Jurkat, Clone E6-1 (cell line): ENCODE results near the gene CELF4.

Source experiments
- DNase-seq: peaks from one replicate; pipeline ENCODE4 v3.0.0-alpha.2; 2011; ENCODE audit warnings: low read depth, low spot score
- H3K4me3 ChIP-seq: 2 replicates; pipeline ENCODE4 v1.5.1; 2011; ENCODE audit warnings: mild to moderate bottlenecking, low read length, control low read depth, moderate library complexity

Gene CELF4

DNA sequence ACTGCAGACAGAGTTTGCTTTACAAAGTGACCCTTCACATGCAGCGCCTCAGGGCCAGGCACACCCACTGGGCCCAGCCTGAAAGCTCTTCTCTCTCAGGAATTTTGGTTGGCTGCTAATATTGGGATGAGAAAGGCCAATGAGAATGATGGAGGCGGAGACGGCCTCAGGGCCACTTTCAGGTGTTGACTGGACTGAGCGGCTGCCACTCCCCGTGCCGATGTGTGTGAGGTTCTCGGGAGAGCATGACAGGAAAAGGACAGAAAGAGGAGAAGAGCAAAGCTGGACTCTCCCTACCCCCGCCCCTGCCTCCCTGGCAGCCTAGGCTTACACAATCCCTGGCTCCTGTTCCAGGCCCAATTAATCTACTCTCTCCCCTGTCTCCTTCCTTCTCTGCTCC lies 155.7 kb downstream of the CELF4 start:
- DNase-seq = no peak
- H3K4me3 ChIP-seq = no peak overlapping the region

DNA sequence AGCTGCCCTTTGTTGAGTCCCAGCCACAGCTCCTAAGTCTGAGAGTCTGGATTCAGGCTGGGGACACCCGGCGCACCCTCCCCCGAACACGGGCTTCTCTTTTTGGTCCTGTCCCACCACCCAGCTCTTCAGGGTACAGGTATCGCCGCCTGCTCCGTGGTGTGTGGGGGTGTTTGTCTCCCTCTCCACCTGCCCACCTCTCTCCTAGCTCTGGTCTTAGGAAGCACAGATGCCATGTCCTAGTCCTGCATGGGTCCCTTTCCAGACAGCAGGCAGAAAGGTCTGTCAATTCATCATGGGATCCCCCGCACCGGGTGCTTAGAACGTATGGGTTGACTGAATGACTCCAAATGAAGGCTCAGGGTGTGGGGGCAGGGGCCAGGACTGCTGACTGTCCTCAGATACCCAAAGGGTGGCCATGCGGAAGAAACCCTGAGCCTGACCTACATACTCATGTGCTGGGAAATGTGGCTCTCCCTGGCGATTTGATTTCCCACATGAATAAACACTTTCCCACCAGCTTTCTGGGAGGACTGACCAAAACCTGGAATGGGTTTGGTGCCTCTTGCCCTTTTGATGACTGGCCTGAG lies 156.8 kb downstream of the CELF4 start:
- H3K4me3 ChIP-seq = no peak overlapping the region
- no peak for DNase-seq

DNA sequence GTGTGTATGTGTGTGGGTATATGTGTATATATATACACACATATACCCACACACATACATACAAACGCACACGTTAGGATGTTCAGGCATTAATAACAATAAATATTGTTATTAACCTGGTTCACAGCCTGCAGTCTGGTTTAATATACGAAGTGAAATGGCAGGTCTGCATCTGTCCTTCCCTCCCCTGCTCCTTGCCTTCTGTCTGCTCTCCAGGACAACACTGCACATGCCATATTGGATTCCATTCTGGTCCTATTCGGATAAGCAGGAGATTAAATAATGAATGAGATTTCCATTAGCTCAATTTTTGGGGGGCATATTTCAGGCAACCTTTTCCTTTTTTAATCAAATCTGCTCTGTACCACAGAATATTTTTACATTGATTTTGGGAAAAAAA lies 158.0 kb downstream of the CELF4 start:
- H3K4me3 ChIP-seq = no peak overlapping the region
- no peak for DNase-seq

DNA sequence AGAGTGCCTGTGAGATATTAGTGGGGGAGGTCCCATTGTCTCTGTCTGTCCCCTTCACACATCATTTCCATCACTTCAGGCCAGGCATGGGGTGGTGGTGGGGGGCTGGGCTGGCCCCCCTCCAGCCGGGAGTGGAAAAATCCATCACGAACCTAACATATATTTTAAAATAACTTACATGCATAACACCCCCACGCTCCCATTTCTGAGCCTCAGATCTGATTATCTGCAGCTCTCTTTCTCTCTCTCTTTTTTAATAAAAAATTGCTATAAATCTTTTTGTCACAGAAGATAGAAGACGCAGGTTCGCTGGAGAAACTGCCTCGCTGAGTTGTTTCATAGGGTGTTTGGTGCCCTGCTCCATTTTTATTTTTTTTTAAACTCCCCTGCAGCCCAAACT lies 159.8 kb downstream of the CELF4 start:
- no peak overlapping the region for H3K4me3 ChIP-seq
- no peak for DNase-seq

DNA sequence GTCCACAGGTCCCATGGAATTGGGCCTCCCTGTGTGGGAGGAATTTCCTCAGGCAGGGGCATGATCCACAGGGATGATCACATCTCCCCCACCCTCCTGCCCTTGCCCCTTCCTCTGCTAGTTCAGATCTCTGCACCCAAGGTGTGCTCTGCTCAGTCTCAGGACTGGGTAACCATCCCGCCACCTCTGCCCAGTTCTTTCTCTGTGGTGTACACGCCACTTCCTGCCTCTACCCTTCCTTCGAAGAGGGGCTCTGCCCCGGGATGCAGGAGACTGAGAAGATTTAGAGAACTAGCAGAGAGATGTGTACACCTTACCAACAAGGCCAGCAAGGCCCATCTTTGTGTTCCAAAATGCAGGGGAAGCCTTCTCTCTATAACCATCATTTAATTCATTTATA lies 160.4 kb downstream of the CELF4 start:
- peak; percentile 34 for DNase-seq
- no peak overlapping the region for H3K4me3 ChIP-seq

DNA sequence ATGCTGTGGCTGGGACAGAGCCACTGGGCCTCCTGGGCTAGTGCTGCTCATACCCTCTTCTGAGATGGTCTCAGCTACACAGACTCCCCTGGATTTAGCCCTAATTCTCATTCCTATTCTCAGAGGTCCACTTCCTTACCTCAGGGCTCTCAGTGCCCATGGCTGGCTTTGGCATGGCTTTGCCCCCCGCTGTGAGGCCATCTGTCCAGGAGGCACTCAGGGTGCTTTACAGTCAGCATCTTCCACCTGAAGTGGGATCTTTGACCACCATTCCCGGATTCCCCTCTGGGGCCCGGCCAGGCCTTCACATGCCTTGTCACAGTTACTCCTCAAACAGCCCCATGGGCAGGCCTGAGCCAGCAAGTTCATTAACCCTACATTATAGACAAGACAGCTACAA lies 161.8 kb downstream of the CELF4 start:
- DNase-seq = no peak
- H3K4me3 ChIP-seq = no peak overlapping the region

DNA sequence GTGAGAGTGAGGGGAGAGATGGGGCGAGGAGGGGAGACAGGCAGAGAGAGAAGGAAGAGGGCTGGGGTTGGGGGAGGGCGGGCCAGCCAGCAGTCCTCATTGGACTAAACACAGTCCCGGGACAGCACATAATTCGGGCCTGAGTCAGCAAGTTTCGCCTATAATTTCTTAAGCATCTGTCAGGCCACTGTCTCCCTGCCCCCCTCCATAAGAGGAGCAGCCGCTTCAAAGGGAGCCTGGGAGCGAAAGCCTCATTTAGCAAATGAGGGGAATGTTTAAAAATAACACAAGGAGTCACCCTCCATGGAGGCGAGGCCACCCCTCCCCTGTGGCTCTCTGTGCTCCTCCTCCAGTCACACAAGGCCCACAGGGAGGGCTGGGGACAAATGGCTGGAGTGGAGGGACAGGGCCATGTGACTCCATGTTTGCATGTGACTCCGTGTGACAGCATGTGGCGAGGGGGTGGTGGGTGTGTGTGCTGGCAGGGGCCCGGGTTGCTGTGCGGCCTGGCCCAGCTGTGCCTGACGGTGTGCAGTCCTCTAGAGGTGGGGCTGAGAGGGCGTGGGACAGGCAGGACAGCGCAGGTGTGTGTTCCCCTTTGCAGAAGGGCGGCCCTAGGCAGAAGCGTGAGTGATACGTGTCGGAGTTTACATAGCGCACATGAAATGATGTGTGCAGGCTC lies 162.4 kb downstream of the CELF4 start:
- DNase-seq = no peak

DNA sequence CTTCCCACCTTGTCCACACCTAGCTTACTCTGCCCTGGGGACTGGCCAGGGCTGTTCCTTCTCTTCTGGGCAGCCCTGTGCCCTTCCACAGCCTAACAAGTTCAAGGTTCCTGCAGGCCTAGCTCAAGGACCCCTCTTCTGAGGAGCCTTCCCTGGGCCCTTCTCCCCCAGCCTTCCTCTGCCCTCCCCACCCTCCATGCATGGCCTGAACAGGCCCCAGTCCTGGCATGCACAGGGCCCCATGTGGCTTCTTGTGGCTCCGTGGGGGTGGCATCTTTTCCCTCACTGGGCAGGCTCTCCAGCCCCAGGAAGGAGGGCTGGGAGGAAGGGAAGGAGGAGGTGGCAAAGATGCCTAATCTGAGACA lies 162.9 kb downstream of the CELF4 start:
- no peak for DNase-seq
- H3K4me3 ChIP-seq = no peak overlapping the region

More for the DNA sequence above, 162.4 kb downstream of the CELF4 start:
- H3K4me3 ChIP-seq = no peak overlapping the region

DNA sequence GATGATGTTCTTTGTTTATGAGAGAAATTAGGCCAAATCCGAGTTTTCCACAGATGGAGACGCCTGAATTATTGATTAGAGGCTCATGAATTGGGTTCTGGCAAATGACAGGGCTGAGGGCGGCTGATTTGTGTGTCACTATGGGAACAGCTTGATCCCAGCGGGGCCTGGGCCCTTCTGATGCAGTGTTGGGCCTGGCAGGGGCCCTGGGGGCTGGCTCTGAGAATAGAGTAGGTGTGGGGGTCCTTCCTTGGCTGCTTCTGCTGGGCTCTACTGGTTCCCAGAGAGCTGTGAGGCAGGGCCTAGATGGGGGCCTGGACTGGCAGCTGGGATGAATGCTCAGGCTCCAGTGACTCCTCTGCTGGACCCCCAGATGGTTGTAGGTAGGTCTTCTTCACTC lies 164.8 kb downstream of the CELF4 start:
- DNase-seq = no peak
- H3K4me3 ChIP-seq = no peak overlapping the region

DNA sequence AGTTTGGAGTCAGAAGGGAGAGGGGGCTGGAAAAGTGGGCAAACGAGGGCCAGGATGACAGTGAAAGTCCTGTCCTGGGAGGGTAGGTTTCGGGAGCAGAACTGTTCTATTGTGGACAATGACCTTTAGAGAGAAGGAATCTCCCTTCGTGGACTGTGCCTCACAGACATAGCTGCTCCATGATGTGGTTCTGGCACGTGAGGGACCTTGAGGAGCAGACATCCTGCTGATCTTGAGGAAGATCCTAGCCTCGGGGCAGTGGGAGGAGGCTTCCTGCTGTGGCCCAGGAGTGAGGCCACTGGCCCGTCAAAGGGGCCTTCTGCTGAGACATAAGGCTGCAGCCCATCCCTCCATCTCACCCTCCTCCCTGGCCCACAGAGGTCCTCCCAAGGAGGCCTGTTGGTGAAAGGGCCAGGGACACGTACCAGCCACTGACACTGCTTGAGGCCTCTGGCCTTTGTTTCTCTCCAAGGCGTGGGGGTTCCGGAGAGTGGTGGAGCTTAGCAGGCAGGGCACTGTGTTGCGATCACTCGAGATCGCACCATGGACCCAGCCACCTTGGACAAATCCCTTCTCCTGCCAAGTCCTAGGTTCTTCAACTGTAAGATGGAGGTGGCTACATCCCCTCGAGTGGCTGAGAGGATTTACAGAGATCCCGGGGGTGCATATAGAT lies 167.2 kb downstream of the CELF4 start:
- no peak overlapping the region for H3K4me3 ChIP-seq
- no peak for DNase-seq

DNA sequence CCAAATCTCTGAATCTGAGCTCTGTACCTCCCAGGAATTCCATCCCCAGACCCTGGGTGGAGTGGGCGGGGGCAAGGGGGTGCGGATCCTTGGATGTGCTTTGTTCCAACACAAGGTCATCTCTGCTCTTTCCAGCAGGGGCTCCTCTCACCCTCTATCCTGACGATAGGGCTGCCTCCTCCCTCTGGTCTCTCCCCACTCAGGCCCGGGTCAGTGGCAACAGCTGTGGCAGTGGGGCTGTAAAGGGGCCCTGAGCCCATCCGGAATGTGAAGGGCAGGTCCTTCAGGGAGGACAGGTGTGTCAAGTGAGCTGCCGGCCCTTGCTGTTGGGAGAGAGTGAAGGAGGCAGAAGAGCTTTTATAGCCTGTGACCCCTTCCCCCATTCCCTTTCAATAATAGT lies 167.8 kb downstream of the CELF4 start:
- H3K4me3 ChIP-seq = no peak overlapping the region

DNA sequence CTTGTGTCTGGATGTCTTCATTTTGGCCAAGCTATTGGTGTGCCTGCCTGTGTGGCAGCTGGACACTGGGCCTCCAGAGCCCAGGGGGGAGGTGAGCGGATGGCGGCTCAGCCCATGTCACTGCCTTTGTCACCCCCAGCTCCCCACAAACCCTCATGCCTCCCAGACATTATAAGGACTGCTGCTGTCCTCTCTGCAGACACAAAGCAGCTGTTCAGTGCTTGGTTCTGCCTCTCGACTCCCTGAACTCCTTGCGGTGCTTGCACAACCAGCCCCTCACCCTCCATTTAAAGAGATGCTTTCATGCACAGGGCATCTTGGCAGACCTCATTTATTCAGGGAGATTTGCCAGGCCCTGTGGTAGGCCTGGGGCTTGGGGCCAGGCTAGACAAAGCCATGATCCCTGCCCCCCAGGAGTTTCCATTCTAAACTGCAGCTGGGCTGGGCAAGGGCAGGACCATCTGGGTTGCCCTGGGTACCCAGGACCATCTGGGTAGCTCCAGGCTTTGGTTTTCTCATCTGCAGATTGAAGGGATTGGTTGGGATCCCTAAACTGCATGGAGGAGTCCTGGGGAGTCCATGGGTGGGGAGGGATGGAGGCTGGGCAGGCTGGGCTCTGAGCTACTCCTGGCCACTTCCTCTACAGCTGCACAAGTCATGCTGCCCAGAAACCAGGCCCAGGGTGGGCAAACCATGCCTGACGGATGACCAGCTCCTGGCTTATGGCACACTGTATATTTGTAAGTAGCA lies 168.5 kb downstream of the CELF4 start:
- DNase-seq = no peak

More for the DNA sequence above, 167.8 kb downstream of the CELF4 start:
- DNase-seq = no peak

DNA sequence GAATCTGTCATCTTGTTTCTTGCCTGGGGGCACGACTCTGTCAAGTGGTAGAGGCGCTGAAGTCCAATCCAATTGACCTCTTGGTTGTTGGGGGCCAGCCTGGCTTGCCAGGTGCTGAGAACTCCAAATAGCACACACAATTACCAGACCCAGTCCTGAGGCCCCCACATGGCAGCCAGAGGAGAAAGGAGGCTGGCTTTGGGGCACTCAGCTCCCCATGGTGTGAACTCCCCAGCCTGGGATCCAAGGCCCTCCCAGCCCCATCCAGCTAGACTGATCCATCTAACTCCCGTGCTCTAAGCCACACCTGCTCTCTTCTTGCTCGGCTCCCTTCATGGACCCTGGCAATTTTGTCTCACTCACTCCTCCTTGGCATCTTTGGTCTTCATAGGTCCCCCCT lies 170.0 kb downstream of the CELF4 start:
- no peak overlapping the region for H3K4me3 ChIP-seq
- DNase-seq = no peak

More for the DNA sequence above, 168.5 kb downstream of the CELF4 start:
- no peak overlapping the region for H3K4me3 ChIP-seq

DNA sequence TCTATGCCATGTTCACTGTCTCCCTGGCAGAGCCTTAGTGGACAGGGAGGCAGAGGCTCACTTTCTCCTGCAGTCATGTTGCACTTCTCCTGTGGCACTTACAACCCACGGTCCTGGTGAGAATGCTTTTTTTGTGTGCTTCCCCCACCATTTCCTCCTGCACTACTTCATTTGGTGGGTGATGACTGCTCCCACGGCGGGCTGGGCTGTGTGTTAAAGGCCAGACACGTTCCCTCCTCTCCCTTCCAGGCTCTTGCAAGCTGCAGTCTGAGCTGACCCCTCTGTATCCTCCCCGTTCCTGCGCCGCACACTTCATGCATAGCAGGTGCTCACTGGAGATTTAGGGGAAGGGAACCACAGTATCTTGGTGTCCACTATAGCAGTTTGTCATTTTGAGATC lies 170.5 kb downstream of the CELF4 start:
- H3K4me3 ChIP-seq = no peak overlapping the region
- DNase-seq = no peak

DNA sequence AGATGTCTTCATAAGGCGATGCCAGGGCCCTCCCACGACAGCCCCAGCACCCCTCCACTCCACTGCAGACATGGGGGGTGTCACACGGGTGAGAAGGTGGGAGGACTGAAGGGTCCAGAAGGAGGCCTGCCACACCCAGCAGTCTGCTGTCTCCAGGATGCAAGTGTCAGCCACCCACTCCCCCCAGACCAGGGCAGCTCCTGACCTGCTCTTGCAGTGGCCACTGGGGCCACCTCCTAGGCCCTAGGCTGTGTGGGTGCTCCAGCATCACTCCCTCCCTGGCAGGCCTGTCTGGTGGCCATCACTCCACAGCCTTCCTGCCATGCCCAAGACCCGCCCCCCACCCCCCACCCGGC lies 171.0 kb downstream of the CELF4 start:
- no peak overlapping the region for H3K4me3 ChIP-seq

DNA sequence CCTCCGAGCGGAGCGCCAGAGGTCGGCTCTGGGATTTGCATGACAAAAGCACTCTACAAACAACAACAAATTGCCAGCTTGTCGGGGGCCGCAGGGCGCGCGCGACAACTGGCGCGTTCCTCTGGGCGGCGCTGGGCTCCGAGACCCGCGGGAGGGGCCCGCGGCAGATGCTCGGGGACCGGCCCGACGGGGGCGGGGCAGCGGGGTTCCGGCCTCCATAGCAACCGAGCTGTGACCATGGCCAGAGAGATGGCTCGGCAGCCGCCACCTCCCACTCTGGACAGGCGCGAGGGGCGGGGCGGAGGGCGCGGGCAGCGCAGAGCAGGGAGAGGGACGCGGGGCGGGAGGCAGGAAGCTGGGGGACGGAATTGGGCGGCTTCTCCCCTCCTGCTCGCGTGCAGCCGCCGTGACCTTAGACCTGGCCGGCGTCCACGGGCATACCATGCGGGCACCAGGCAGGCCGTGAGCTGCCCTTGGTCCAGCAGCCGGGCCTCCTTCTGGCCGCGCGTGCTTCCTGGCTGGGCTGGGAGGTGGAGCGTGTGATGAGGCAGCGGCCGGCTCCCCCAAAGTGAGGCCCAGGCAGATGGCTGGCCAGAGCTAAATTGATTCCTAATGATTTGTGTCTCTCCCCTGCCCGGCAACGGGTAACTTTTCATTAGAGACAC lies 171.5 kb downstream of the CELF4 start:
- H3K4me3 ChIP-seq = no peak overlapping the region
- no peak for DNase-seq

More for the DNA sequence above, 171.0 kb downstream of the CELF4 start:
- DNase-seq = no peak

DNA sequence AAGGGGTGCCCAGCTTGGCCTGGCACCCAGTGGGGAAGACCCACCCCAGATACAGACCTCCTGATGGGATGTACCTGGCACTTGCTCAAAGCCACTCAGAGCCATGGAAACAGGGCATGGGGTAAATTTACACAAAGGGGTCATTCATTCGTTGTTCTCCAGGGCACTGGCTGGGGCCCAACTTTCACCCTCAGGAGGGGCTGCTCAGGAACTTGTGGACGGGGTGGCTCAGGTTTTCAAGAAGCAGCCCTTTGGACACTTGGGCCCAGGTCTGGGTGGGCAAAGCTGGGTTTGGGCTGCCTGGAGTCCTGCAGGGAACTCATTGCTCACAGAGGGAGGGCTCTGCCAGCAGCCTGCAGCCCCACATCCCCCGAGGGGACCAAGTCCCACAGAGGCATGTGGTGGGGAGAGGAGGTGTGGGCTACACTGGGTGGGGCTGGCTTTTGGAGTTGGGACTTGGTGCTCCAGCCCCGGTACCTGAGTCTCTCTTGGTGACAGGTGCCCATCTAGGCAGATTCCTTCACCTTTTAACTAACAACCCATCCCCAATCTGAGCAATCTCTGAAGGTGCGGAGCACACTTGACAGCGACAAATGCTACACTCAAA lies 172.3 kb downstream of the CELF4 start:
- DNase-seq = no peak
- no peak overlapping the region for H3K4me3 ChIP-seq

DNA sequence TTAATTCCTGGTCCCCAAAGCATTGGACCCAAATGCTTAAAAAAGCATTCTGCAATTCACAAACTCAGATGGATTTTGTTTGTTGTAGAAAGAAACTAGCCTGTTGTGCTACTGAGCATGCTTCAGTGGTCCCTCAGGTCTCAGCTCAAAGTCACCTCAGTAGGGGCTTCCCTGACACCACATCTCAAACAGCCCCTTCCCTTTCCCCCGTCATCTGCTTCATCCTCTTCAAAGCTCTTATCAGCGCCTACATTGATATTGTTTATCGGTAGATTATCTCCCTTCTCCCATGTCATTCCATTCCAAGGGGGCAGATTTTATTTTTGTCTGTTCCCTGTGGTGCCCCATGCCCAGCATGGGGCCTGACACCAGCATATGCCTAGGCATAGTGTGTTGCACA lies 172.9 kb downstream of the CELF4 start:
- H3K4me3 ChIP-seq = no peak overlapping the region
- no peak for DNase-seq
